HG03575 (cell line): ENCODE results near the gene MED27.

Experiments used
- ATAC-seq: cut with Tn5 transposase; IDR thresholded peaks from one replicate; pipeline ENCODE4 v1.9.1; 2021; ENCODE audit not compliant: unreplicated experiment, insufficient number of reproducible peaks, low FRiP score; ENCODE audit errors: extremely low read depth

MED27 gene

DNA sequence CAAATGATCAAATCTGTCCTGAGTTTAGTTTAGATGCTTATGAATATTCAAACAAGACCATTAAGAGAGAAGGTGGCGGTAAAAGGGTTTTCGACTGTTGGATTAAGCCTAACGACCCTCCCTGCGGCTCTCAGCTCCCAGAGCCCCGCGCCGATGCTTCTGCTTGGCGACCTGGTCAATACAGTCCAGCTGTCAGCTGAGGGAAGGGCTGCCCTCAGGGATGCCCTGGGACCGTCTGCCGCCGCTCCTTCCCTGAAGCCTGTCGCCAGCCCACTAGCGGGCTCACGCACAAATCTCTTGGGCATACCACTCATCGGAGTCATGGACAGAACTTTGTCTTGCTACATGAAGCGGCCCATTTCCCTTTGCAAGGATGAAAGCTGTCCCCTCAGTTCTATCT lies 203.2 kb downstream of the MED27 start:
- ATAC-seq, result no peak

DNA sequence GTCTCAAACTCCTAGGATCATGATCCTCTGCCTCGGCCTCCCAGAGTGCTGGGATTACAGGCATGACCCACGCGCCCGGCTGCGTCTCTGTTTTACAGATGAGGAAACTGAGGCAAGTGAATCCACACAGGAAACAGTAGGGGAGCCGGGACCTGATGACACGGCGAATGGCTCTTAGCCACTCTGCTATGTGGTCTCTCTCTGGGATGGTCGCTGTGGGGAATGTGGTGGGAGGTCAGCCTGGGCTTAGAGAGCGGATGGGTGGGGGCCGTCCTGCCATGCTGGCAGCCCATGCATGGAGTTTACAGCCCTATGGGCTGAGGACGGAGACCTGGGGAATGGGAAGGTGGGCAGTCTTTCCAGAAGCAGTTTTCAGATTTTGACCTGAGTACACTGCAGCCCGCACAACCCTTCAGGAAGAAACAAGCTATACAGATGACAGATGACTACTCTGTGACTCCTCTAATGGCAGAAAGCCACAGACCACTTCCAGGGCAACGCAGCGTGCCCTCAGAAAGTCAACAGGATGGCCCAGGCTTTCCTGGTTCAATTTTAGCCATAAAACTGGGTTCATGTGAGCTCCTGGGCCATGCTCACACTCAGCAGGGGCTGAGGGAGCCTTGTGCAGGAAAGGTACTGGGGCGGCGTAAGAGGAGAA lies 203.7 kb downstream of the MED27 start:
- no peak for ATAC-seq

DNA sequence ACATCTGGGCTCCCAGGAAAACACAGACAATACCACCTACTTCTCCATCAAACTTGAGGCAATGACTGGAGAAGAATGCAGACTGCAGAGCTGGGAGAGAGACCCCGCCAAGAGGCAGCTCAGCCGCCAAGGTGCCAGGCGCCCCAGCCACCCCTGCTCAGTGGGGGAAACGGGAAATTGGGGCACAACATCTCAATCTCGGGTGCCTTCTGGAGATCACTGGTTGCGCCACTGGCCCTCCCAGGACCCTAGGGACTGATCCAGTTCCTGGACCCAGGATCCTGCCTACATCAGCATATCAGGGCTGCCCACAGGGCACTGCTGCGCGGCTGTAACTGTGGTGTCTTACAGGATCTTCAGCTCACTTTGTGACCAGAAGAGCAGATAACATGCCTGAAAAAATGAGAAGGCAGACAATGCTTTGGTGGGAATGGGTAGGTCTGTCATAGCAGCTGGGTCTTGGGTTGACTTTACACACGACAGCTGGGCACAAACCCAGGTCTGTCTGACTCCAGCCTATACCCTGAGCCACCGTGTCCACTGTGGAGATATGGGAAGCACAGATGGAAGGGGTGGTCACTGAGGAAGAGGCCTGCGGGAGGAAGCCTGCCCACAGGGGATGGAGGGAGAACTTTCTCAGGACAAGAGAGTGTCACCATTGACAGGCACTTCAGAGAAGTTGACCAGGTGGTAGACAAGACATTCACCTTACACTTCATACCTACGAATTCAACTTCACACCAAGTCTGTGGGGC lies 204.6 kb downstream of the MED27 start:
- no peak for ATAC-seq

DNA sequence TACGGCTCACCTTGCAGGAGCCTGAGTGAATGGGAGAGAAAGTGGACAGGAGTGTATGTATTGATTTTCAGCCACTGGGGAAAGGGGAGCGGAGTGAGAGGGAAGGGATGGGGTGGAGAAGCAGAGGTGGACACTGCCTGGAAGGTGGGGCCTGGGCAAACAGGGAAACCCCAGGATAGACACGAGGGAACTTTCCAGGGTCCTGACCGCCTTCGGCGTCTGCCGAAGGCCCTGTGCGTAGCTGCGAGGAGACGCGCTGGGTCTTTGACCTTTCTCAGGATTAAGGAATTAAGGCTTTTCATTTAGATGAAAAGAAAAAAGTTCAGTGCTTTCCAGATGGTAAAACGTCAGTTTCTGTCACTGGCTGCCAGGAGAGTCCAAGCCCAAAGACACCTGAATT lies 205.2 kb downstream of the MED27 start:
- ATAC-seq, result no peak

DNA sequence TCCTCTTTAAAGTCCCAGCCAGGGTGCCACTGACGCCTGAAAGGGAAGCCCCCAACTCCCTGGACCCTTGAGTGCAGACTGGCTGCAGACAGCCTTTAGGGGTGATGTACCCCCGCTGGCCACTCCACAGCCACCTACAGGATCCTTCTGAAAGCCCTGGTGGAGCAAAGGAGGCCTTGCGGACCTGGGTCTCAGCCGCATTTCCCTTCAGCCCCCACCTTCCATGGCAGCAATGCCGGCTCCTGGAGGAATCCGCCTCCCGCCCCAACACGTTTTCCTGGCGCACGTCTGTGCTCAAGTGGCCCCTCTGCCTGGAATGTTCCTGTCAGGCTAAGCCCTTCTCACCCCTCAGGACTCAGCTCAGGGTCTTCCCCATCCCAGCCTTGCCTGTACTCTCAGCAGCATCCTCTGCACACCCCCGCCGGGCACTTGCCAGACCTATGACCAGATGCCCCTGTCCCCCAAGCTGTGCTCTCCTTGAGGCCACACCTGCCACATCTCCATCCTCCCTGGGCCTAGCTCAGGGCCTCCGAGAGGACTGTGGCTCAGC lies 205.7 kb downstream of the MED27 start:
- ATAC-seq, result no peak

DNA sequence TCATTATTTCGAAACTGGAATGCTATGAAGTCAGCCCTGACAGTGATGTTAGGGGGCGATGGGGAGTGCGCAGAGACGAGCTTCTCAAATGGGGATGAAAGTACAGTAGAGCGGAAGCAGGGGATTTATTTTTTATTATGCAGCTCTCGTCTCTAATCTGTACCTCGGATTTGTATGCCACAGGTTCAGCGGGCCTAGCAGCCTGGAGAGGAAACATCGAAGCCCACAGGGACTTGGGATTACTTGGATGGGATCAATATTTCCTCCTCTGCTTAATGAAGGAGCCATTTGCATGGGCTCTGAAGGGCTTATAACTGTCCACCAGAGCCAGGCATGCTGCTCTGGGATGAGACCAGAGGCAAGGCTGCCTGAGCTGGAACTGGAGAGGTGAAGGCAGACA lies 206.3 kb downstream of the MED27 start:
- ATAC-seq, result no peak

DNA sequence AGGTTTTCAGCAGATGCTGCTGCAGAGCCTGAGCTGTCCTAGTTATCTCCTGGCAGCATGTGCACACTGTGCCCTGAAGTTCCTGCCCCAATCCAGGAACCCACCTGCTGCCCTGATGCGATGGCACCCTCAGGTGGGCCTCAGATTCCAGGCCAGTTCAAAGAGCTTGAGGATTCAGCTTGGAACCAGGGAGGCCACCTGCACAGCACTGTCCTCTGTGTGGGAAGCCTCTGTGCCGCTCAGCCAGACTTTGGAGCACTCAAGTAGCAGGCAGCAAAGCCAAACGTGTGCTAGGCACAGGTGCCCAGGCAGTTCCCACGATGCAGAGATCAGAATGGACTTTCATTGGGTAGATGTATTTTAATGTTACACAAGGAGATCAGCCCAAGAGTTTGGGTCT lies 207.0 kb downstream of the MED27 start:
- no peak for ATAC-seq

DNA sequence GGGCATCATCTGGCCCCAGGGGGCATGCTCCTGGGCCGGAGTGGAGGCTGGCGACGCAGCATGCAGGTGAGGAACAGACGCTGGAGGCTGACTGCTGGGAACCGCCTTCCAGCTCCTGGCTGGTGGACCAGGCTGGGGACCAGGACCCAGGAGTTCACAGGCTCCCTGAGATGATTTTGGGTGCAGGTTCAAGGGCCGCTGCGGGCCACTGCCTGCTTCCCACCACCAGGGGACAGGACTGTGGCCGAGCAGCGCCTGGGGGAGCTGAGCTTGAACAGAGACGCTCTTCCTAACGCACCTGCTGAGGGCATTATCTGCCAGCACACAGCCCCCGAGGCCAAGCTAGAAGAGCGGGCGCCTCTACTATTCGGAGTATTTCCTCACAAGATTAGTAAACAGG lies 207.7 kb downstream of the MED27 start:
- ATAC-seq, result no peak

DNA sequence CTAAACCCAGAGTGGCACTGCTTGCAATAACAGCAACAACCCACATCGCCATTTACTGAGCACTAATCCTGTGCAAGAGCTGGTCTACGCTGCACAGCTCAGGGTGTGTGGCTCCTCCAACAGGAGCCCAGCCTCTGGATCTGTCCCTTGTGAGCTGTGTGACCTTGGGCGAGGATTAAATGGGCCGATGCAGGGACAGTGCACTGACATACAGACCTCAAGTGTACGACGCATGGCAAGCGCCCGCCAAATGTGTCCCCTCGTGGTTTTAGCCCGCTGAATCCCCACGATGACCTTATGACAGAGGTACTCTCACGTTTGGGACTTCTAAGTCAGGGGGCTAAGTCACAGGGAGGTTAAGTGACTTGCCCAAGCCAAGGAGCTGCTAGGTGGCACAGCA lies 209.5 kb downstream of the MED27 start:
- ATAC-seq, result no peak

DNA sequence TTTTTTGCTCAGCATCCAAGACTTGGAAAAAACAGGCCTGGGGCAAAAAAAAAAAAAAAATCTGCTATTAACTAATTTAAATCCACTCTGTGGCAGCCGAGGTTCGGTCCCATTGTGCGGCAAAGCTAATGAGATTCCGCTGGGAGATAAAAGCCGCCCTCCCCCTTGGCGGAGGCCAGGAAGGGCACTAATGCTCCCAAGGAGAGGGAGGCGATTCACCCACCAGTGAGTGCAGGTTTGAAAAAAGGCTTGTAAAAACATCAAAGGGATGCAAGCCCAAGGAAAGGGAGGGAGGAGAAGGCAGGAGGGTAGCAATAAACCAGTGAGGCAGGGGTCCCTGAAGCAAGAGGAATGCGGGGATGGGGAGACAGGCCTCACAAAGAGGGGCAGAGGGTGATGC lies 210.3 kb downstream of the MED27 start:
- no peak for ATAC-seq

DNA sequence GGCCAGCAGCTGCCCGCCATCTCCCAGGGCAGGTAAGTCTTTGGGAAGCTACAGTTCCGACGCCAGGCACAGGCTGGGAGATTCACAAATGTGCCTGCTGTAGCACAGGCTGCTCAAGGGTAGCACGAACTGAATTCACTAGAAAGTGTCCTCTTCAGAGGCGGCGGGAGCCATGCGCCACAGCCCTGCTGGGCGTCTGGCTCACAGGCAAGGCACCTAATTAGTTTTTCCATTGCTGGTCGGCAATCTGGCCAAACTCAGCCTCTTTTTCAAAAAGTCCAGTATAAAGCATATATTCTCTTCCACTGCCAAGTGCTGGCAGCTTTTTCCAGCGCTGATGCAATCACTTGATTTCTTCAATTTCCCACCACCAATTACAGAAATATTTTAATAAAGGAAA lies 210.9 kb downstream of the MED27 start:
- no peak for ATAC-seq

DNA sequence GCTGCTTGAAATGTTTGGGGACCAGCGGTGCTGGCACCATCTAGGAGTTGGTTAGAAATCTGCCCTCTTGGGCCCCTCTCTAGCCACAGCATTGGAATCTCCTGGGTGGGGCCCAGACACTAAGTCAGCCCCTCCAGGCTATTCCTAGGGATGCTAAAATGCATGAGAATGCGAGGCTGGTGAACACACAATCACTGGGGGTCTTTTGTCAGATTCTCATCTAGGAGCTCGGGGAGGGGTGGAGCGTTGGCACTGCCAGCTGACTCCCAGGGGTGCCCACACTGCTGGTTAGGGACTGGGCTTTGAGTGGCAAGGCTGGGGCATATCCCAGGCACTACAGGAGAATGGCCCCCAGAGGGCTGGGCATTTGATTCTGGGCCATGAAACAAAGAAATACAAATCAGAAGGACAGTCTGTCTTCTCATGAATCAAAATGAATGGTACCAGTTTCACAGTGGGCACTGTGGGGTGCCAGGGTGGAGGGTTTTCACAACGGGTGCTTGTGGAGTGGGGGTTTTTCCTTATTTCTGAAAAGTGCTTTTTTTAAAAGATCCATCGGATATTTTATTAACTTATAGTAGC lies 212.0 kb downstream of the MED27 start:
- ATAC-seq, result no peak

DNA sequence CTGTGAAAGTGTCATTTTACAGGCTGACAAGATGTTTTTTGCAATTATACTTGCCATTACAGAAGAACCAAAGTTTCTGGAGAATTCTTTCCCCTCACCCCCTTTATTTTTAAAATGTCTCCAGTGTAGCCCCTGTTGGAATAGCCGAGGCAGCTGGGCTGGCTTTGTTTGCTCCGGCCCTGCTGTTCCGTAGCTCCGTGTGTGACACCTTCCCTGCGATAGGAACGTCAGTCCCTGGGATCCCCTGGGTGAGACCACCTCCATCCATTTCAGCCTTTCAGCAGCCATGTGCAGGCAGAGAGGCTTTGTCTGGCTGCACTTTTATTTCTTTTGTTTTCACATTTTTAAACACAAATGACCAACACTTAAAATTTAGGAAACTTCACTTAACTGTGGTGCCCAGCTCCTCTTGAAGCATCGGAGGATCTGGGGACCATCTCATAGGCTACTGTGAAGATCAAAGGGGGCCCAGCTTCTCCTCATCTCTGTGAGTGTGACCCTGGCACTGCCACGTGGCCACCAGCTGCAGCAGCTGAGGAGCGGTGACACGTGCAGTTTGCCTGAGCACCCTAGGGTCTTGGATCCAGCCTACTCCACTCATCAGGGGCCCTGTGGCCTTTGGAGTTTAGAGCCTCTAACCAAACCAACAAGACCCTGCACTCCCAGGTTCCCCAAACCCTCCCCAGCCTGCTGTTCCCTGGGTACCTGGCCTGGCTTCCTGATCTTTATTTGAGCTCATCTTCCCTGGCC lies 214.0 kb downstream of the MED27 start:
- no peak for ATAC-seq

DNA sequence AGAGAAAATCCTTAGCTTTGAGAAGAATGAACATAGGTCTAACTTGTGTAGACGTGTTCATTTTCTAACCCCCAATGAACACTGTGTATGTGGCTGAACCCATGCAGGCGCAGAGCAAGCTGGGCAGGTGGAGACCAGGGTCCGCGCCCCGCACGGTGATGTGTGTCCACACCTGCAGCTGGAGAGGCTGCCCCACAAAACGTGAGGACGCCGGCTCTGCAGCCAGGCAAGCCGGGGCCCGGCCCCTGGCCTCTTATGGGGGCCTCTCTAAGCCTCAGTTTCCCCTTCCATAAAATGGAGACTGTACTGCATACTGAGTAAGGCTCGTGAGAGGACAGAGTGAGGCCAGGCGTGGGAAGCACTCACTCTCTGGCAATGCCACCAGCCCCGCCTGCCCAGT lies 215.1 kb downstream of the MED27 start:
- no peak for ATAC-seq

DNA sequence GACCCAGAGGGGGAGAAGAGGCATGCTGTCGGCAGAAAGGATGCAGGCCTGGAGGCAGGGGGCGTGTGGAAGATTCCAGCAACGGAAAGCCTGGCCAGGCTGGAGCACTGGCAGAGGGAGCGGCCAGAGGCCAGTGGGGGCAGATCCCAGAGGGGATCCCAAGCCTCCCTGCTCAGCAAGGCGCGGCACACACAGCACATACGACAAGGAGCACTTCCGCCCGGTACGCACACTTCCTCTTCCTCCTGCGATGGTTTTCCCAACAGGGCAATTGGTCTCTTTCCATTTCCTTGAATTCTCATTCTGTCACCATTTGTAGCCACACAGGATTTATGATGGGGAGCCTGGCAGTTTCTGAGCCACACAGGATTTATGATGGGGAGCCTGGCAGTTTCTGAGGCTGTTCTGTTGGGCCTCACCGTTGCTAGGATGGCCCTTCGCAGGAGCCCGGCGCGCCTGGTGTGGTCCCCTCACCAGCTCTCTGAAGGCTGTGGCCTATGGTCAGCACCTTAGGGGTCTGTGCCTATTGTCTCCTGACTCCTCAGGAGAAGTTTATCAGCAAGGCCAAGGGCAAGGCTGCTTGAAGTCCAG lies 216.3 kb downstream of the MED27 start:
- no peak for ATAC-seq

DNA sequence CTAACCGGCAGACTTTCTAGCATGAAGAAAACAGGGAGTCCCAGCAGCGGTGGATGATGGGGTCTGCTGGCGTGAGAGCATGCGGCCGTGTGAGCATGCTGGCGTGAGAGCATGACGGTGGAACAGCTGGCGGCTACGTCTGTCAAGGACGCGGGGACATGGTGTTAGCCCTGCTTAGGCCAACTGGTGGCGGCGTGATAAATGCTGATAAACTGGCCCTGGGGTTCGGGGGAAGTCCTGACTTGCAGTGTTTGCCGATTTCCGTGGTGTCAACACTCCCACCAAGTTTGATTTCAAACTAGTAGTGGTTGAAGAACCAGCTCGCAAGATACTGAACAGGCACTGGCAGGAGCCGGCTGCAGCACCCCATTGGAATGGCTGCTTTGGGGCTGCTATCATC lies 217.4 kb downstream of the MED27 start:
- ATAC-seq, result no peak

DNA sequence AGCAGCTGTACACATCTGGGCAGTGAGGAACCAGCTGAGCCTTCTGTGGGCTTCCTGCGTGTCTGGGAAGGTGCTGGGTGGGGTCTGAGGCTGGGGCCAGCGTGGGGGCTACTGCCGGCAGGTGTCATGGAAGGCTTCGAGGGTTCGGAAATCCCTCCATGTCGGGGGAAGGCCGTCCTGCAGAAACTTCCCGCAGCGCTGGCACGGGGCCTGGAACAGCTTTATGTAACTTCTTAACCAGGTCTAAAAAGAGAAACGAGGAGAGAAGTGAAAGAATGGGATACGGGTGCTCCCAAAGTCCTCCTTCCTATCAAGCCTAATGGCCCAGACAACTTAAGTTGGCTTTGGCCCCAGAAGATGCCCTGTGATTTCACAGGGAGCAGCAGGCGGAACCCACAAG lies 219.2 kb downstream of the MED27 start:
- no peak for ATAC-seq

DNA sequence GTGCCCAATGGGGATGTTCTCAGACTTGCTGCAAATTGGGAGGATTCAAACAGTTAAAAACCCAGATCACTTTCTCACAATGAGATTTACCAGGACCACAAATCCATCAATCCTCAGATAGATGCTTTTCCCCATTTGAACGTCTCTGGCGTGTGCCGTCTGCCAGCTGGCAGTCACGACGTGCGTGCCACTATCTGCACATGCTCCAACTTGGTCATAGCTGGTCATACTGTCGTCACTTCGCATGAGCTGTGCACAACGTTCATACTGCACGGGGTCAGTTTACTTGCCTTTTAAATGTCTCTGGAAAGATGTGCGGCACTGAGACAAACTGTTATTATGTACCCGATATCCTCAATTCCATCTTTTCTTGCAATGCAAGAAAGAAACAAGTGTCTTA lies 221.5 kb downstream of the MED27 start:
- no peak for ATAC-seq

DNA sequence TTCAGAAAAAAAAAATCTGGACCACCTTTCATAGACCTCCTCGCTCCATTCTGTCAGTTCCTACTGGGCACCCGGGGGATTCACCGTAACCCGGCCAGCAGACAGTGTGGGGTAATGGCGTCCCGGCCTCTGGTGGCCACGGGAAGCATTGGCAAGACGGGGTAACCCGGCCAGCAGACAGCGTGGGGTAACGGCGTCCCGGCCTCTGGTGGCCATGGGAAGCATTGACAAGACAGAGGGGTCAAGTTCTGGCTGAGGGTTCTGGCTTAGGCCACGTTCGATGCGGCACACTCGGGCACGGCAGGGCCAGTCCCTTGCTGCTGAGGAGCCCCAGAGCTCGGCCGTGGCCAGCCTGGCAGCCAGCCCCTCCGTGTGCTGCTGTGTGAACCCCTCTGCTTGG lies 223.6 kb downstream of the MED27 start:
- no peak for ATAC-seq
